Cardiac fibroblast (primary cell): Measurements from ENCODE around the gene PCDHA1.

Experiments used
- DNase-seq, 2 donors: peaks; one replicate each; pipeline versions ENCODE4 v3.0.0 to v3.0.0-alpha.2; 2010; ENCODE audit warnings: low read depth in 2 of 2
- H3K4me3 ChIP-seq, 2 donors: replicated peaks in 1 of 2; 1 replicate in 1 of 2; 2 replicates in 1 of 2; pipeline ENCODE4 v1.5.1; 2011; ENCODE audit warnings: low read depth in 2 of 2, low read length in 2 of 2, mild to moderate bottlenecking in 2 of 2, moderate library complexity in 1 of 2
- CTCF ChIP-seq: IDR thresholded peaks from one replicate; pipeline ENCODE4 v1.5.1; 2011; ENCODE audit warnings: low read depth, mild to moderate bottlenecking, low read length, inconsistent platforms

The PCDHA1 gene

GRCh38 chr5:140988608-140989007, 202.7 kb downstream of the PCDHA1 start:
- no peak overlapping the region for H3K4me3 ChIP-seq
- no peak for DNase-seq
- TF ChIP-seq CTCF = no peak

GRCh38 chr5:140989254-140990020, 203.5 kb downstream of the PCDHA1 start:
- no peak for DNase-seq
- no peak for TF ChIP-seq CTCF
- no peak overlapping the region for H3K4me3 ChIP-seq

GRCh38 chr5:140992828-140993227, 206.9 kb downstream of the PCDHA1 start:
- TF ChIP-seq CTCF = no peak
- H3K4me3 ChIP-seq = no peak overlapping the region
- DNase-seq = no peak

- peak; percentile 4 to 7 for DNase-seq
- no peak for TF ChIP-seq CTCF
- no peak overlapping the region for H3K4me3 ChIP-seq
These were observed 210.1 kb downstream of the PCDHA1 start for GRCh38 chr5:140996060-140996459.

GRCh38 chr5:140998921-140999410, 213.0 kb downstream of the PCDHA1 start:
- no peak for DNase-seq
- no peak overlapping the region for H3K4me3 ChIP-seq
- no peak for TF ChIP-seq CTCF

GRCh38 chr5:141001446-141001843, 215.5 kb downstream of the PCDHA1 start:
- peak overlapping the region in 1 of 2 donors; percentile 34 for H3K4me3 ChIP-seq
- no peak for TF ChIP-seq CTCF
- no peak for DNase-seq
